AG10803 (cell line): ENCODE results near the gene PDE6A.
A peak's percentile ranks its signal among the peaks of the same experiment; 100 is the strongest.

Experiments used
- DNase-seq: peaks from one replicate; pipeline ENCODE4 v3.0.0; 2010; ENCODE audit warnings: low read depth
- H3K4me3 ChIP-seq: 2 replicates; pipeline ENCODE4 v1.5.1; 2011; ENCODE audit warnings: mild to moderate bottlenecking, low read length, control low read depth
- CTCF ChIP-seq: conservative IDR thresholded peaks from 2 replicates; pipeline ENCODE4 v1.5.1; 2011; ENCODE audit warnings: mild to moderate bottlenecking, low read length, control low read depth, inconsistent platforms

PDE6A gene

DNA sequence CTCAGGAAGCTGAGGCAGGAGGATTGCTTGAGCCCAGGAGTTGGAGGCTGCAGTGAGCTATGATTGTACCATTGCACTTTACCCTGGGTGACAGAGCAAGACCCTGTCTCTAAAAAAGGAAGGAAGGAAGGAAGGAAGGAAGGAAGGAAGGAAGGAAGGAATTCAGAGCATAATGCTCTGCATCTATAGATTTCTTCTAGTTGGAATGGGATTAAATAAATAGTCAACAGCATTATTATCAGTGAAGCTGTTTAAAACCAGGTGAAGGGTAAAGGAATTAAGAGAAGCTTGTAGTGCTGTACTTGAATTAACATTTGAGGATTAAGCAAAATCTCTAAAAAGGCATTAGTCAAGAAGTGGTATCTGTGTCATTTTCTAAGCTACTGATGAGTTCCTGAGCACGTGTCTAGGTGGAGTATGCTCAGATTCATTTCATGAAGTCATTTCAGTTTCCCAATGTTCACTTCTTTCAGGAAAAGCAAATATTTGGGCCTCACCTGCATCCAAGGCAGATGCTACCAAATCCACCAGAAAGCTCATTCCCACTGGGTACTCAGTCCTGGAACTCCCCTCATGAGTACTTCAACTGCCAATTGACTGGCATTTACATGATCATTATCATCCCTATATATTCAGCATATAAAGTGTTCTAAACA, 8.4 kb downstream of the PDE6A start:
- DNase-seq: no peak
- no peak overlapping the region for H3K4me3 ChIP-seq
- TF ChIP-seq CTCF: no peak

GRCh38 chr5:149935431-149935901, 9.1 kb downstream of the PDE6A start:
- no peak overlapping the region for H3K4me3 ChIP-seq
- DNase-seq: no peak
- TF ChIP-seq CTCF: no peak

DNA sequence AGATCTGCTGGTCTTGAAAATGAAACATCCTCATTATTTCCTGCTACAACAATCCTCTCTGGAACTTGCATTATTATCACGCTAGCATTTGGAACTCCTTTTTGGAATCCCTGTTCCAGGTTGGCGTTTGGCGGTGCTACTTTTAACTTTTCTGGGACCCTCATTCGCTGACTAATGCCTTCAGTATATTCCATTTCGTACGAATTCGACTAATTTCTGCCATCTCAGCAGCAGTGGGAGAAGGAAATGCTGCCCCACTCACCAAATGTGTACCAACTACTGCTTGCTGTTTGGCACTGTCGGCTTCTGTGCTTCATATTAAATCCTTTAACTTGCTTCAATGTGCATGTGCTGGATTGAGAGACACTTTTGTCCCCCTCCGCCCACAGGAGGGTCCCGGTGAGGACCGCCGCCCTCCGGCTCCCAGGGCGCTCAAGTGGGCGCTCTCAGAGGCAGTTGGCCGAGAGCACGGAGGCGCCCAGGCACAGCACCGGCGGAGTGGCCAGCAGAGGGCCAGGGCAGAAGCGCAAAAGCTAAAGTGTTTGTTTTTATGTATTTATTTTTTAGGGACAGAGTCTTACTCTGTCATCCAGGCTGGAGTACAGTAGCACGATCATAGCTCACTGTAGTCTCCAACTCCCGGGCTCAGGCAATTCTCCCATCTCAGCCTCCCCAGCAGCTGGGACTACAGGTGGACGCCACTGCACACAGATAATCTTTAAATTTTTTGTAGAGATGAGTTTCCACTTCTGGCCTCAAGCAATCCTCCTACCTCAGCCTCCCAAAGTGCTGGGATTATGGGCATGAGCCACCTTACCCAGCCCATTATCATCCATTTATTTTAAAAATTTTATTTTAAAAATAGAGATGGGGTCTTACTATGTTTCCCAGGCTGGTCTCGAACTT, 11.9 kb downstream of the PDE6A start:
- H3K4me3 ChIP-seq: no peak overlapping the region
- DNase-seq: no peak
- peak; percentile 38 for TF ChIP-seq CTCF

GRCh38 chr5:149931992-149932436, 12.6 kb downstream of the PDE6A start:
- TF ChIP-seq CTCF: no peak
- no peak for DNase-seq
- no peak overlapping the region for H3K4me3 ChIP-seq

DNA sequence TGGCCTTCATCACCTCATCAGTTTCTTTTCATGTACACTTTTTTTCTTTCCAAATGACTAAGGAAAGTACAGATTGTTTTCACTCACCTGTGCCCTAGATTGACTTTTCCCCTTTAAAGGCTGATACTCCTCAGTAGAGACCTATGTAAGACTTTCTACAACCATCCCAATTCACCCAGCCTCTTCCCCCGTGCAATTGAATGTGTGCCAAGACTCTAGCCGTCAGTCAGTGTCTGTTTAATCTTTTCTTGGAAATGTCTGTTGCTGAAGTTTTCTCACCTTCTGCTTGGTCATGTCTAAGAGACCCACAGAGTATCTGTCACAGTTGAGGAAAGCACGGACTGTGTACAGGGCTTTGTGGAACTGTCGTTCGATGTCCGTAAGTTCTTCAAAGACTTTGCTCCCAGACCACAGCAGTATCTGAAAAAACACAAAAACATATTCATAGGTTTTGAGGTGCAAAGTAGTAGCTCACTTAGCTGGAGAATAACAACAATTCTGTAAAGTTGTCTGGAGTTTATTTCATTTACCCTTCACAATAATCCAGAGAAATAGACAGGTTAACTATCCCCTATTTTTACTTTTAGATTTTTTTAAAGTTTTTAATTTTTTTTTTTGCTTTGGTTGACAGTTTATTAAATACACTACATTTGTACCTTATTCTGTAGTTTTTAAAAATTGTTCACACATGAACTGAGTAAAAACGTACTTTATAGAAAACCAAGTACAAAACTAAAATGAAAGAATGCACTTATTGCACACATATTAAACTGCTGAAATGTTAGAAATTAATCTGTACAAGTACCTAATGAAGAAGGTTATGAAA, 13.6 kb downstream of the PDE6A start:
- no peak for TF ChIP-seq CTCF
- no peak for DNase-seq
- no peak overlapping the region for H3K4me3 ChIP-seq

DNA sequence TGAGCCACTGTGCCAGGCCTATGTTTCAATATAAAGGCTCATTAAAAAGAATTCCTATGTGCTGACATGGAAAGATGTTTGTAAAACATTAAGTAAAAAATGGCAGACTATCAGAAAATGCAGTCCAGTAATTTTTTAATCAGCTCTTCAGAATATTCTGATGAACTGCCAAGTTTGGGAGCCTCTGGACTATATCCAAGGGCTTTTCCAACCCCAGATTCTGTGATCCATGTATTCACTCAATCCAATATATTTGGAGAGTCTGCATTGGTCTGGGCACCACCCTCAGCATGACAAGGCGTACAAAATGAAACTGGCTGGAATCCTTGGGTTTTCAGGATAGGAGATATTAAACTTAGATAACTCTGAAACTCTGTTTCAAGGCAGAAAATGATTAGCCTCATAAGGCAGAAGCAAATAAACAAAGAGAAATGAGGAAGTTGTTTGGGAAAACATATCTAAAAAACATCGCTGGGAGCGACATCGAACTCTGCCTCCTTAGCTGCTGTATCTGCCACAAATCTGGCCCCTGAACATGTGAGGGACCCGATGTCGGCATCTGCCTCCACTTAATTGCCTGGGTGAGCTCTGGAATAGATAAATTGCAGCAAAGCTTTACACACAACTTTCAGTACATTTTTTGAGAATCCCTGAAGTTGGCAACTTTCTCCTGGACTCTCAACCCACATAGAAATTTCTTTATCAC, 14.4 kb downstream of the PDE6A start:
- no peak for TF ChIP-seq CTCF
- no peak for DNase-seq
- peak overlapping the region; percentile 37 for H3K4me3 ChIP-seq
